H54 (cell line): ENCODE results near the gene ASIC5.
"Not testable (repeated sequence)": the region's sequence is repeated elsewhere in the genome, so short reads cannot be mapped to it uniquely, and the experiment has no call there.

Source experiments
- DNase-seq: peaks from one replicate; pipeline ENCODE4 v3.0.0; 2011; ENCODE audit warnings: low spot score, mixed read lengths; ENCODE audit not compliant: insufficient read length
- FAIRE-seq: peaks from 3 replicates; lab custom pipeline; 2011; peaks lifted over from hg19 to GRCh38; lab: Jason Lieb, UNC
- POLR2A ChIP-seq: IDR thresholded peaks from 2 replicates; pipeline ENCODE4 v1.6.1; 2011; ENCODE audit warnings: low read depth, mild to moderate bottlenecking, low read length

The ASIC5 gene

GRCh38 chr4:155802190-155802959 is 63.7 kb downstream of the ASIC5 start:
- no peak for DNase-seq
- no peak for TF ChIP-seq POLR2A
- no peak for FAIRE-seq

GRCh38 chr4:155800685-155801343 is 65.3 kb downstream of the ASIC5 start:
- FAIRE-seq (no peak), DNase-seq (no peak)
- TF ChIP-seq POLR2A = no peak

- no peak for FAIRE-seq
- TF ChIP-seq POLR2A = no peak
- no peak for DNase-seq
Measured at GRCh38 chr4:155799794-155800123, 66.3 kb downstream of the ASIC5 start.

- no peak for FAIRE-seq
Measured at GRCh38 chr4:155799116-155799793, 66.8 kb downstream of the ASIC5 start.

GRCh38 chr4:155797581-155797980 is 68.5 kb downstream of the ASIC5 start:
- not testable (repeated sequence) for FAIRE-seq, DNase-seq

More at GRCh38 chr4:155799116-155799793, 66.8 kb downstream of the ASIC5 start:
- no peak for DNase-seq
- TF ChIP-seq POLR2A = no peak

GRCh38 chr4:155795991-155796390 is 70.1 kb downstream of the ASIC5 start:
- FAIRE-seq = no peak

GRCh38 chr4:155794589-155795236 is 71.4 kb downstream of the ASIC5 start:
- no peak for TF ChIP-seq POLR2A
- DNase-seq (no peak), FAIRE-seq (no peak)

More at GRCh38 chr4:155795991-155796390, 70.1 kb downstream of the ASIC5 start:
- no peak for DNase-seq
- TF ChIP-seq POLR2A = no peak

GRCh38 chr4:155789982-155790381 is 76.1 kb downstream of the ASIC5 start:
- DNase-seq (no peak), FAIRE-seq (no peak)
- TF ChIP-seq POLR2A = no peak

- FAIRE-seq = no peak
- no peak for TF ChIP-seq POLR2A
- no peak for DNase-seq
Measured at GRCh38 chr4:155789391-155789790, 76.7 kb downstream of the ASIC5 start.

GRCh38 chr4:155787113-155787710 is 78.9 kb downstream of the ASIC5 start:
- FAIRE-seq = peak; percentile 48
- DNase-seq = no peak
- TF ChIP-seq POLR2A = no peak

GRCh38 chr4:155785828-155786227 is 80.2 kb downstream of the ASIC5 start:
- FAIRE-seq = no peak
- DNase-seq = no peak
- no peak for TF ChIP-seq POLR2A

- DNase-seq = no peak
- FAIRE-seq = no peak
- no peak for TF ChIP-seq POLR2A
Measured at GRCh38 chr4:155784637-155785036, 81.4 kb downstream of the ASIC5 start.

GRCh38 chr4:155781249-155781831 is 84.7 kb downstream of the ASIC5 start:
- no peak for FAIRE-seq
- DNase-seq = no peak
- TF ChIP-seq POLR2A = no peak
